Bone marrow (tissue), 2 donors: ENCODE results near the gene KCNG2.

Experiments
- DNase-seq, 2 donors: peaks; one replicate each; lab custom pipeline; 2025; lab: John Stamatoyannopoulos, UW

Gene KCNG2

GRCh38 chr18:79941473-79942119 lies 143.9 kb downstream of the KCNG2 start:
- DNase-seq: no peak

GRCh38 chr18:79942211-79942610 lies 144.5 kb downstream of the KCNG2 start:
- DNase-seq: no peak

- DNase-seq: no peak
Observed at GRCh38 chr18:79942786-79943607, 145.3 kb downstream of the KCNG2 start.

- DNase-seq: no peak
Observed at GRCh38 chr18:79943608-79944125, 145.9 kb downstream of the KCNG2 start.

- DNase-seq: no peak
Observed at GRCh38 chr18:79944126-79944731, 146.5 kb downstream of the KCNG2 start.

GRCh38 chr18:79944746-79945117 lies 147.0 kb downstream of the KCNG2 start:
- DNase-seq: no peak

GRCh38 chr18:79945118-79946042 lies 147.6 kb downstream of the KCNG2 start:
- no peak for DNase-seq

GRCh38 chr18:79947054-79947755 lies 149.5 kb downstream of the KCNG2 start:
- no peak for DNase-seq

GRCh38 chr18:79947881-79948610 lies 150.3 kb downstream of the KCNG2 start:
- DNase-seq: no peak

- no peak for DNase-seq
Observed at GRCh38 chr18:79948719-79949411, 151.1 kb downstream of the KCNG2 start.
